ENCODE results near the gene MBNL3. TPM values are rescaled to one million over a fixed set of nuclear protein-coding genes. Genes with fewer than 3 reads are reported as not detected.
A peak's percentile ranks its signal among the peaks of the same experiment; 100 is the strongest.

The MBNL3 gene
- total RNA-seq, 1 donor from 2014 or later, result 31.1 TPM

DNA sequence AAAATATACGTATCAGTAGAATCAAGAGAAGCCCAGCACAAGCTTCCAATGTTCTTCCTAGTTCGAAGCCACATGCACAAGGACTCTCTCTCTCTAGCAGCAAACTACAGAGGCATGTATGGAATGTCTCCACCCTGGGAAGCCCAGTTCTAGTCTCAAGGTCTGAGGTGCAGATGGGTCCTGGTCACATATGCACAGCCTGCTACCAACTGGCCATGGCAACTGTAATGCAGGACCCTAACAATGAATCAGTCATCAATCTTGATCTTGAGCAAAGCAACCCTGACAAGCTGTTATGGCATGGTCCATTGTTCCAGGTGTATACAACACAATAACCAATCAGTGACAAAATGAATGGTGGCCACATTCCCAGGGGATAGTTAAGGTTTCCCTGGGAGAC lies 55.8 kb downstream of the MBNL3 start:
- ATAC-seq (ENCODE audit: poor library complexity) (no peak), DNase-seq (no peak)
- intact Hi-C loops (cut with DNase I), result no loop called here

DNA sequence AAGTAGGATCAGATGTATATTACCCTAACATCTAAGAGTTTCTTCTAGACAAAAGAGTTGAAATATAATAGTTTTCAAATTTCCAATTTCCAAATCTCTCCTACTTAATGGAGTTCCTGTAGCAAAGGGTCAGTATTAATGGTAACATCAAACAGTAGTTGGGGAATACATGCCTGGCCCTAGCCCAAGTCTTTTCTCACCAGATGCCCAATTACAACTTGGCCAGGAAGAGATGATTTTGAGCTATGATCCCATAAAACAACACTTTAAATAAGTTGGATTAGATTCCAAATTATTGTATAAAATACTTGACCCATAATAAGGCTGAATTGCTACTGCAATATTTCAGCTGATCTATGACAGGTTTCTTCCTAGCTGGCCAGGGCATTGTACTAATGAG lies 59.9 kb downstream of the MBNL3 start:
- intact Hi-C loops (cut with DNase I), result no loop called here
- DNase-seq (no peak), ATAC-seq (ENCODE audit: poor library complexity) (no peak)

DNA sequence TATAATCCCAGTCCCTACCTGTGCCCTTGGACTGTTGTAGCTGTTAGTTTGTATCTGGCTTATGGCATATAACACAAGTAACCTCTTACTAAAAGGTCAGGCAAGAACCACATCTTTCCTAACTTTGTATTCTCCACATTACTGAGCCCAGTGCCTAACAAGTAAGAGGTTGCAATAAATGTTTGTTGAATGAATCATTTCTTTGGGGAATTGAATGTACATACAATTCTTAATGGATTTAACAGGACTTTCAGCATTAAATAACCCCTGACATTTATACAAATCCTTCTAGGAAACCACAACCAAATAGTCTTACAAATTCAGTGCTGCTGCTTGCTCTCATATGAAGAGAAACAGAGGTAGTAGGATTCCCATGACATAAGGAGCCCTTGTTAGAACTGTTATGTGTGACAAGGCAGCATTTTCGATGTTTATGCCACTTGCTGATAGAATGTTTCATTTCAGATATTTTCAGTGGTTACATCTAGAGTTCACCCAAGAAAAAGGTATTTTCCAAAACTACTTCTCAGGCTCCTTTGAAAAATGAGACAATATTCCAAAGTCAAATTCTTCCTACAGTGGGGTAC lies 62.0 kb downstream of the MBNL3 start:
- intact Hi-C loops (cut with DNase I), result no loop called here
- no peak for ATAC-seq (ENCODE audit: poor library complexity)
- DNase-seq, result no peak

DNA sequence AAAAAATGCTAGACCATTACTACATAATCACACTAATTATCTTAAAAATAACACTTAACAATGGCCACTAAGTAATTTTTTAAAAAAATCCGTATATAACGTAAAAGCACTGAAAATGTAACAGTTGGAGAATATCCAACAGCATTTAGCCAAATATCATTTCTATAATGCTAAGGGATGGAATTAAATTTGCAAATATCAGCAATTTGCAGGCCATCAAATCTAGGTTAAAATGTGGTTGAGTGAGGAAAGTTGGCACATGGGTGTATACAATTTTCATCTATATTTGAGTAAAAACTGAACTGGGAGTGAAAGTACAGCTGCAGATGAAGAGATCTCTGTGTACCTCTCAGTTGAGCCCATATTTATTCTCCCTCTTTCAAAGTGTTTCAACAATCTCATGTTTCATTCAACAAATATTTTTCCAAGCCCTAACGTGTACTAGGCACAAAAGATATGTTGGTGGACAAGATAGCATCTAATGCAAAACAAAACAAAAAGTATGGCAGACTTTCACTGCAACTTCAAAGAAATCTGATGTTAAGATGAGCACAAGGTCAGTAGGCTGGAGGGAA lies 63.0 kb downstream of the MBNL3 start:
- no peak for DNase-seq
- intact Hi-C loops (cut with DNase I), result no loop called here
- ATAC-seq (ENCODE audit: poor library complexity), result no peak

GRCh38 chrX:132423323-132423722 lies 65.5 kb downstream of the MBNL3 start:
- DNase-seq, result no peak
- no peak for ATAC-seq (ENCODE audit: poor library complexity)
- intact Hi-C loops (cut with DNase I), result no loop called here

- ATAC-seq (ENCODE audit: poor library complexity) (no peak), DNase-seq (no peak)
- intact Hi-C loops (cut with DNase I), result no loop called here
Observed at GRCh38 chrX:132415012-132415411, 73.8 kb downstream of the MBNL3 start.

DNA sequence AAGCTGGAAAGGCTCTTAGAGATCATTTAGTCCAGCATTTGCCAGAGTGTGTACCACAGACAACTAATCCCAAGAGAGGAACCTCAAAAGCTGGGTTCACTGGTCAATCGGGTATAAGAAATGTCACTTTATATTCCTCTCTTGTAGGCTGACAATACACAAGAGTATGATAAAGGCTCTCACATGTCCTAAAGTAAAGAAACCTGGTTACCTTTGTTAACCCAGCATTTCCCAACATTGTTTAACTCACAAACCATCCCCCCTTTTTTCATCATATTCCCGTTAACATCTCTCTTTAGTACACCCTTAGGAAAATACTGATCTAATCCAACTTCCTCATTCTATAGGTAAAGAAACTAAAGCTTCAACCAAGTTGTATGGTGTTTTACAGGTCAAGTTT lies 74.4 kb downstream of the MBNL3 start:
- DNase-seq, result no peak
- intact Hi-C loops (cut with DNase I), result no loop called here
- ATAC-seq (ENCODE audit: poor library complexity), result no peak

DNA sequence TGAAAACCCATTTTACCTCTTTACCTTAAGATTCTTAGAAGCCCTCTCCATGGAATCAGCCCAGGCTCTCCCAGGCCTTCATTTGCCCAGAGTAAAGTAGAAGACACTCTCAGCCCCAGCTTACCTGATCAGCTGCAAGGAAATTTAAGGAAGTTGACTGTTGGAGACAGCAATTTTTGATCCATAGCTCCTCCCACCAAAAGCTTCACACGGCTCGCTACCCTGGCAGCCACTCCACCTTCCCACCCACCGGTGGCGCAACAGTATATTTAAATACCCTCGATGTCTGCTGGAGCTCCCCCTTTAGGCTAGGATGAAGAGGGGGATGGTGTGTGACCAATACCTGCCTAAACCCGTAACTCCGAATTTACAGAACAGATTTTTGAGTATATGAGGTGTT lies 75.4 kb downstream of the MBNL3 start:
- ATAC-seq (ENCODE audit: poor library complexity) (no peak), DNase-seq (no peak)
- intact Hi-C loops (cut with DNase I), result no loop called here

DNA sequence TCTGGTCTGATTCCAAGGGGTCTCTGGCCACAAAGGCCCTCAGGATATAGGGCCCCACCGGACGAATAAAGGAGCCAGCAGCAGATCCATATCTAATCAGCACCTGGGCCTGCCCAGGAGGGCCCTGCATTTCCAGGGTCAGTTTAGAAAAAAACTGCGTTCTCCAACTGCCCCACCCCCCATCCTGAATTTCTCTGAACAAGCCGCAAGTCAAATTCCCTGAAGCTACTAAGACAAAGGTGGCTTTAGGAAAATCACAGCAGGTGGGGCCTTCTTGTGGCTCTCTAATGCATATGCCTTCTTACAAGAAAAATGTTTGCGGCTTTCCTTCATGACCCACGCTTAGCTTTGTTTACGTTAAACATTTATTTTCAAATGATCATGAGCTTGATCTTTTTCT lies 76.6 kb downstream of the MBNL3 start:
- ATAC-seq (ENCODE audit: poor library complexity) (no peak), DNase-seq (no peak)
- intact Hi-C loops (cut with DNase I), result no loop called here

- DNase-seq, result no peak
- peak; percentile 71 for ATAC-seq (ENCODE audit: poor library complexity)
- intact Hi-C loops (cut with DNase I), result no loop called here
Observed at GRCh38 chrX:132411310-132411977, 77.4 kb downstream of the MBNL3 start.

DNA sequence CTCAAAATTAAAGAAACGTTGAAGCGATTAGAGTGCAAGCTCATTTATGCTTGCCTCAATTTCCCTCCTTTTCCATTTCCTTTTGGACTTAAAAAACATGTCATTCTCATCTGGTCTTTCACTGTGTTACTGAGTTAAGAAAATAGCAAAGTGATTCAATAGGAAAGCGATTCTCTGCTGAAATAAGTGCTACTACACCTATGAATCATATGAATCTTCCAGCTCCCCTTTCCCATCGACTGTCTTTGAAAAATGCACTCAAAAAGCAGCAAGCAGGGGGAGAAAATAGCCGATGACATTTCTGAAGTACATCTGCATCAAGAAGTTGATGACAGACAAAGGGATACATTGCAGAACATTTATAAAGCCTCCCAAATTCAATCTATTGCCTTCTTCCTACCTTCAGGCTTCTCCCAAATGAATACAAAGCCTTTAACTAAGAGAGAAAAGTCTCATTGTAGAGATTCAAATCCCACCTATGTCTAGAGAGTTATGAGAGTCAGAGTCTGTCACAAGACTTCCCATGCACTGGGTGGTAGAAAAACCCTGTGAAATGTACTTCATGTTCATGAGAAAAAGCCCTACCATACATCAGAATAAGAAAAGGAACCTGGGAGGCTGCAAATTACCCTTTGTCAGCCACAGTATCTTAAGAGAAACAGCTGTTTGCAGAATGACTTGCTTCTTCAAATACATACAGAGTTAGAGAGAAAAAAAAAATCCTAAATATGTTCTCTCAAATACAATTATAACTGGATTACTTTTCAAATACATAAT lies 78.9 kb downstream of the MBNL3 start:
- intact Hi-C loops (cut with DNase I), result no loop called here
- no peak for DNase-seq
- ATAC-seq (ENCODE audit: poor library complexity), result no peak

DNA sequence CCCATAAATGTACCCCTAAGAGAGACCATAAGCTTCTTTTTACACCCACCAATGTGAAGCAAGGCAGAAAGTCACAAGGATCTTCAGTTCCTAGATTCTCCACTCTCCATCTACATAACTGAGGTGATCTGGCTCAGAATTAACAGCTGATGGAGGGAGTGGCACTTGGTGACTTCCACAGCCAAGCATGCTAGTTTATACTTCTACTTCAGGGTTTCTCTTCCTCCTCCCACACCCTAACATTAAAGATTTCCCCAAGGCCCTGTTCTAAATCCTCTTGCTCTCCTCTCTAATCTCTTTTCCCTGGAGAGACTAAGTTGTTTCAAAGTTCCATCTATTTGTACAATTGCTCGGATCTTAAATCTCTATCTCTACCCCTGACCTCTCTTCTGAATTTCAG lies 81.1 kb downstream of the MBNL3 start:
- intact Hi-C loops (cut with DNase I), result no loop called here
- DNase-seq (no peak), ATAC-seq (ENCODE audit: poor library complexity) (no peak)

- ATAC-seq (ENCODE audit: poor library complexity), result no peak
- DNase-seq, result no peak
- intact Hi-C loops (cut with DNase I), result no loop called here
Observed at GRCh38 chrX:132406106-132406505, 82.7 kb downstream of the MBNL3 start.

DNA sequence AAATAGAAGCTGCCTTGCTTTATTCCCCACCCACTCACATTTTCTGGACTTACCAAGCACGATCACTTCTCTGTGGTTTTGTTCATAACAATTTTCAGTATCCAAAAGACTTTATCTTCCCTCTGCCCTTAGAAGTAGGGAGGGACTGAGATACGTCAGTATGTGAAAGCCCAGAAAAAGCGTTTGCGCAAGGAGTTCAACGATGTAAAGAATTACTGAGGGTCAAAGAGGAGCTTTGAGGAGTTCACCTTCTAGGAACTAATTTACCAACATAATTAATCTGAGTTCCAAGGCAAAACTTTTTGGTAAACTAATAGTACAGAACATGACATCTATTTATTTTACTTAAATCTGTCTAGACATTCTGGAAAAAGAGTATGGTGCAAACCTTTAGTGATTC lies 84.6 kb downstream of the MBNL3 start:
- ATAC-seq (ENCODE audit: poor library complexity) (no peak), DNase-seq (no peak)
- intact Hi-C loops (cut with DNase I), result no loop called here

- no peak for DNase-seq
- intact Hi-C loops (cut with DNase I), result no loop called here
- no peak for ATAC-seq (ENCODE audit: poor library complexity)
Observed at GRCh38 chrX:132401935-132402334, 86.9 kb downstream of the MBNL3 start.

DNA sequence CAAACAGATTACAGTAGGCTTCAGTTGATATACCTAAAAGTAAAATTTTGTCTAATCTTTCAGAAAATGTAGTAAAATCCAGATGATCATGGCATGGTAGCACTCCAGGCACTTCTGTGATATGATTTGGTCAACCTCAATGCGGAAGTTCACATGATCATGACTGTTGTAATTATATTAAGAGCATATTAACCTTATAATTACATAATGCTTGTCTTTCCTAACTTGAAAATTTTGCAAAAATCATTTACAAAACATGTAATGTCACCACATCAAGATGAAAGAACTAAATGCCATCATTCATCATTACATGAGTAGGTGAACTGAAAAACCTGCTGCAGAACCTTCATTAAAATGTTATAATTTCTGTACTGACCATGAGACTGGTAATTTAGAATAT lies 88.1 kb downstream of the MBNL3 start:
- intact Hi-C loops (cut with DNase I), result no loop called here
- DNase-seq (no peak), ATAC-seq (ENCODE audit: poor library complexity) (no peak)

- ATAC-seq (ENCODE audit: poor library complexity), result no peak
- no peak for DNase-seq
Observed at GRCh38 chrX:132395645-132396044, 93.2 kb downstream of the MBNL3 start.

GRCh38 chrX:132395026-132395425 lies 93.8 kb downstream of the MBNL3 start:
- no peak for ATAC-seq (ENCODE audit: poor library complexity)
- no peak for DNase-seq
- intact Hi-C loops (cut with DNase I), result no loop called here

More at GRCh38 chrX:132395645-132396044, 93.2 kb downstream of the MBNL3 start:
- intact Hi-C loops (cut with DNase I), result no loop called here

- intact Hi-C loops (cut with DNase I), result no loop called here
- DNase-seq, result no peak
- ATAC-seq (ENCODE audit: poor library complexity), result no peak
Observed at GRCh38 chrX:132394591-132394990, 94.2 kb downstream of the MBNL3 start.

- DNase-seq, result no peak
- peak; percentile 58 for ATAC-seq (ENCODE audit: poor library complexity)
- intact Hi-C loops (cut with DNase I), result no loop called here
Observed at GRCh38 chrX:132393992-132394391, 94.8 kb downstream of the MBNL3 start.
